B cell (primary cell): ENCODE results near the gene TIMM23B. TPM values are rescaled to one million over a fixed set of nuclear protein-coding genes. Genes with fewer than 3 reads are reported as not detected.
"Not testable (repeated sequence)": the region's sequence is repeated elsewhere in the genome, so short reads cannot be mapped to it uniquely, and the experiment has no call there.

Source experiments
- ATAC-seq: fragments of 200-7000 bp; cut with Tn5 transposase; one replicate; pipeline ENCODE4 v1.10.0; 2021; ENCODE audit warnings: low read depth, mild to moderate bottlenecking, moderate number of reproducible peaks, moderate library complexity
- CTCF ChIA-PET: fragments of 350-600 bp; sonication (Branson Sonifier 250); formaldehyde crosslinking; loops from one replicate; lab custom pipeline; 2021; ENCODE audit warnings: antibody characterized with exemption, inconsistent platforms; lab: Charles Lee
- POLR2A ChIA-PET: fragments of 350-600 bp; sonication (Branson Sonifier 250); formaldehyde crosslinking; loops from one replicate; lab custom pipeline; 2021; ENCODE audit warnings: antibody characterized with exemption; lab: Charles Lee
- DNase-seq: peaks from one replicate; pipeline ENCODE4 v3.0.0; 2013
- H2AFZ ChIP-seq: 2 replicates; pipeline ENCODE4 v1.6.1; 2012; ENCODE audit warnings: mild to moderate bottlenecking, low read depth, low read length; ENCODE audit not compliant: insufficient read depth, poor library complexity, severe bottlenecking
- H3K27ac ChIP-seq, 2 donors: 1 replicate in 1 of 2; 2 replicates in 1 of 2; pipeline ENCODE4 v1.5.1; 2012 to 2013; ENCODE audit warnings: low read length in 2 of 2, mild to moderate bottlenecking in 2 of 2, moderate library complexity in 1 of 2
- H3K27me3 ChIP-seq, 4 experiments: fragments of 200-600 bp in 1 of 4; sonication (generic) in 1 of 4; replicated peaks in 1 of 4; 1 replicate in 2 of 4; 2 replicates in 2 of 4; pipeline versions ENCODE4 v1.6.1 to v1.7.0; 2013 to 2016; ENCODE audit warnings: low read length in 3 of 4, mild to moderate bottlenecking in 2 of 4, mixed read lengths in 1 of 4, moderate library complexity in 1 of 4; ENCODE audit not compliant: insufficient read depth in 4 of 4, control insufficient read depth in 3 of 4; ENCODE audit errors: control extremely low read depth in 1 of 4
- H3K36me3 ChIP-seq, 2 experiments: replicated peaks in 1 of 2; 1 replicate in 1 of 2; 2 replicates in 1 of 2; pipeline versions ENCODE4 v1.6.1 to v1.7.1; 2013; ENCODE audit warnings: low read length in 1 of 2; ENCODE audit not compliant: insufficient read depth in 2 of 2, control insufficient read depth in 1 of 2; ENCODE audit errors: control extremely low read depth in 1 of 2, extremely low read depth in 1 of 2
- H3K4me1 ChIP-seq, 2 donors: fragments of 200-600 bp in 1 of 2; sonication (generic) in 1 of 2; 1 replicate in 1 of 2; 2 replicates in 1 of 2; pipeline versions ENCODE4 v1.5.1 to v1.6.1; 2013 to 2017; ENCODE audit warnings: low read length in 2 of 2; ENCODE audit not compliant: control insufficient read depth in 2 of 2, insufficient read depth in 2 of 2
- H3K4me2 ChIP-seq: replicated peaks from 2 replicates; pipeline ENCODE3; 2012; ENCODE audit warnings: mild to moderate bottlenecking, low read depth, low read length; ENCODE audit not compliant: poor library complexity, severe bottlenecking
- H3K4me3 ChIP-seq, 5 experiments: fragments of 200-600 bp in 1 of 5; sonication (generic) in 1 of 5; 1 replicate in 3 of 5; 2 replicates in 2 of 5; pipeline versions ENCODE4 v1.5.1 to v1.7.0; 2011 to 2016; ENCODE audit warnings: low read length in 4 of 5, mild to moderate bottlenecking in 4 of 5, low read depth in 2 of 5, control low read depth in 1 of 5, moderate library complexity in 1 of 5; ENCODE audit not compliant: insufficient read depth in 1 of 5; ENCODE audit errors: control extremely low read depth in 1 of 5, extremely low read depth in 1 of 5
- H3K79me2 ChIP-seq: fragments of 200-600 bp; sonication (generic); one replicate; pipeline ENCODE4 v1.6.0; 2016; ENCODE audit warnings: low read length; ENCODE audit not compliant: control insufficient read depth, insufficient read depth
- H3K9ac ChIP-seq: fragments of 200-600 bp; sonication (generic); 2 replicates; pipeline ENCODE4 v1.6.1; 2017; ENCODE audit warnings: mild to moderate bottlenecking, low read length, moderate library complexity
- H3K9me3 ChIP-seq, 3 donors: one replicate each; pipeline versions ENCODE4 v1.6.1 to v1.7.1; 2013; ENCODE audit warnings: low read length in 2 of 3; ENCODE audit not compliant: control insufficient read depth in 2 of 3, insufficient read depth in 1 of 3; ENCODE audit errors: control extremely low read depth in 1 of 3
- H4K20me1 ChIP-seq: 2 replicates; pipeline ENCODE4 v1.6.0; 2012; ENCODE audit warnings: mild to moderate bottlenecking, low read length; ENCODE audit not compliant: insufficient read depth, control insufficient read depth, poor library complexity, severe bottlenecking
- H3K27ac Mint-ChIP-seq: one replicate; pipeline ENCODE4 v1.8.0; 2021; ENCODE audit warnings: mixed read lengths
- H3K27me3 Mint-ChIP-seq: one replicate; pipeline ENCODE4 v1.8.0; 2021; ENCODE audit warnings: mixed read lengths
- H3K4me1 Mint-ChIP-seq: one replicate; pipeline ENCODE4 v1.8.0; 2021; ENCODE audit warnings: mixed read lengths
- H3K4me3 Mint-ChIP-seq: one replicate; pipeline ENCODE4 v1.8.0; 2021; ENCODE audit warnings: mixed read lengths
- H3K9me3 Mint-ChIP-seq: one replicate; pipeline ENCODE4 v1.8.0; 2022; ENCODE audit warnings: mixed read lengths; ENCODE audit not compliant: insufficient read depth
- WGBS: methylation state at CpG from one replicate; pipeline ENCODE4 v1.1.5; 2013; ENCODE audit warnings: missing lambda C conversion rate; ENCODE audit not compliant: insufficient coverage; 5-methylcytosine and 5-hydroxymethylcytosine counted together
- intact Hi-C: fragments of 100-400 bp; cut with micrococcal nuclease; formaldehyde crosslinking; loops from one replicate; pipeline ENCODE4 v1.10.0; 2022
- polyA plus RNA-seq: library from polyadenylated mRNA; depleted of rRNA; stranded (reverse); fragments of >200 nt; gene quantifications from 2 replicates; pipeline ENCODE4 v1.2.3, GENCODE V29; 2012
- total RNA-seq, 2 donors: library from RNA; stranded (reverse); fragments of 120-200 nt in 1 of 2; gene quantifications; 1 replicate in 1 of 2; 2 replicates in 1 of 2; pipeline versions ENCODE4 v1.2.3 to v1.2.4, GENCODE V29; 2013 to 2022

Gene TIMM23B
- total and polyA plus RNA-seq, 2 donors (not counting 1 experiment from before 2014, with no cell fraction given): 21.4 to 29.1 TPM

DNA sequence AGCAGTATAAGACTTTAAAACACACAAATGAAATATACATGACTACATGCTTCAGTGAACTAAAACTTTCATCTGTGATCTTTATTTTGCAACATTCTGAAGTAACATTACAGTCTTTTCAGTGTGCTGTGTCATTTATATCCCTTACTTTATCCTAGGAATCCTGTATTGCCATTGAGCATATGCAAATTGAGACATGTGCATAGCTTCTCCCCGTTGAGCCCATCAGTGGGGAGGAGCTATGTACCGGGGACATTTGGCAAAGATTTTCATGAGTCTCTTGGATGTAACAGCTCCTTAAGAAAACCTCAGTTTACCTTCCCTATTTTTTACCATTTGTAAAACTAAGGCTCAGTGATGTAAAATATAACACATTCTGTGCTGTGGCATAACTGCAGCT is 29.6 kb downstream of the TIMM23B start:
- H4K20me1 ChIP-seq, H3K4me3 Mint-ChIP-seq, H3K27me3 Mint-ChIP-seq, POLR2A ChIA-PET, H3K36me3 ChIP-seq, H3K27ac Mint-ChIP-seq, DNase-seq, H3K9me3 Mint-ChIP-seq, H3K4me1 ChIP-seq, H3K4me3 ChIP-seq, H3K79me2 ChIP-seq, H2AFZ ChIP-seq, intact Hi-C loops, H3K4me1 Mint-ChIP-seq, CTCF ChIA-PET, H3K27me3 ChIP-seq, H3K27ac ChIP-seq, ATAC-seq, H3K4me2 ChIP-seq, H3K9me3 ChIP-seq, H3K9ac ChIP-seq: not testable (repeated sequence)
- WGBS: no CpG with 5 or more reads among the region's 2 CpGs

DNA sequence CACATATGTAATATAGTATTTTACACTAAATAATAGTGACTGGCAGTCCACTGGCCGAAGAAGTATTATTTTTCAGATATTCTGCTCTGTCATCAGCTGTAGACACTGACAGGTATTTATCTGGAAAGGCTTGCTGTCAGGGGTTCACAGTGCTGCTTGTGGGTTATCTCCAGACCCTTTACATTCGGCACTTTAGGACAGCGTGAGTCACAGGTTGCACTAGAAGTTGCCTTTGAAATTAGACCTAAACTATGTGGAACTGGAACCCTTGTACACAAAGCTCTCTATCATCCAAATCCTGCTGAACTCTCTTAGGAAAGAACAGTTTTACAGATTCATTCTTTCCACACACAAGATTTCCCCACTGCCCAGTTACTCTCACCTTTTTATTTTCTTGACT is 30.2 kb downstream of the TIMM23B start:
- H3K4me3 Mint-ChIP-seq, H4K20me1 ChIP-seq, H3K4me3 ChIP-seq, H3K4me1 Mint-ChIP-seq, H3K27me3 Mint-ChIP-seq, H3K4me1 ChIP-seq, H3K9me3 ChIP-seq, H3K4me2 ChIP-seq, ATAC-seq, H3K36me3 ChIP-seq, H2AFZ ChIP-seq, POLR2A ChIA-PET, H3K9ac ChIP-seq, H3K27ac Mint-ChIP-seq, H3K27me3 ChIP-seq, H3K79me2 ChIP-seq, H3K27ac ChIP-seq, DNase-seq, CTCF ChIA-PET, intact Hi-C loops, H3K9me3 Mint-ChIP-seq: not testable (repeated sequence)
- WGBS: no CpG with 5 or more reads among the region's 3 CpGs

DNA sequence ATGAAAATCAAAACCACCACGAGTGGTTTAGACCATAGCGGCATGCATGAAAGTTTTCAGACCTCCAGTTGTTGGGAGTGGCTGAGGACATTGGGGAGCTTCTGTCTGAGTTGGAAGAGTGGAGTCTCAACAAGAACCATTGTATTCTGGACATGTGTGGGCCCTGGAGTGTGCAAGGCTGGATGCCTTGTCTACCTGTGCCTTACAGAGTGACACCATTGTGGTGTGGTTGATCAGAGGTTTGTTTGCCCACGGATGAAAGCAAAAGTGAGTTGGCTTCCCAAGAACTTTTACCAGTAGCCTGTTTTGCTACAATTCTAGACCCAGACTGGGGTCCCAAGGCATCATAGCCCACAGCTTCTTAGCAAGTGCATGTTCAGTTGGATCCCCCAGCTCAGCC is 35.9 kb downstream of the TIMM23B start:
- H3K27ac ChIP-seq, H3K9ac ChIP-seq, H3K4me1 ChIP-seq, H4K20me1 ChIP-seq, H3K4me3 Mint-ChIP-seq, CTCF ChIA-PET, H3K4me2 ChIP-seq, H3K27me3 Mint-ChIP-seq, H3K4me1 Mint-ChIP-seq, H3K36me3 ChIP-seq, intact Hi-C loops, DNase-seq, H3K9me3 ChIP-seq, H2AFZ ChIP-seq, H3K27ac Mint-ChIP-seq, H3K79me2 ChIP-seq, ATAC-seq, POLR2A ChIA-PET, H3K4me3 ChIP-seq, H3K27me3 ChIP-seq, H3K9me3 Mint-ChIP-seq: not testable (repeated sequence)
- WGBS: no CpG with 5 or more reads among the region's 3 CpGs

DNA sequence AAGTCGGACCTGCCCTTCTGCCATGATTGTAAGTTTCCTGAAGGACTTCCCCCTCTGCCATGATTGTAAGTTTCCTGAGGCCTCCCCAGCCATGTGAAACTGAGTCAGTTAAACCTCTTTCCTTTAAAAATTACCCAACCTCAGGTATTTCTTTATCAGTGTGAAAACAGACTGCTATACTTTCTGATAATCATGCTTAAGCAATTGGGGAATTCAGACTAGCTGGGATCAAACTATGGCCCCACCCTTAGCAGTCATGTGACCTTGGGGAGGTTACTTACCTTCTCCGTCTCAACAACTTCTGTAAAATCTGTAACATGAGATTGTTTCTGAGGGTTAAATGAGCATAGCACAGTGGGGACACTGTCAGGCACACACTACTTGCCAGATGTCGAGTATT is 45.4 kb downstream of the TIMM23B start:
- intact Hi-C loops, H3K9me3 Mint-ChIP-seq, H3K9ac ChIP-seq, H3K9me3 ChIP-seq, H3K4me1 Mint-ChIP-seq, H3K27me3 Mint-ChIP-seq, H3K36me3 ChIP-seq, H3K4me2 ChIP-seq, H3K79me2 ChIP-seq, H3K27ac Mint-ChIP-seq, DNase-seq, H3K27me3 ChIP-seq, H3K4me1 ChIP-seq, ATAC-seq, CTCF ChIA-PET, H3K4me3 ChIP-seq, H4K20me1 ChIP-seq, H2AFZ ChIP-seq, H3K4me3 Mint-ChIP-seq, H3K27ac ChIP-seq, POLR2A ChIA-PET: not testable (repeated sequence)
- WGBS: 100% methylated on average over 1 of the region's 3 CpGs
